GM23338 (cell line): ENCODE results near the gene GAS1. TPM values are rescaled to one million over a fixed set of nuclear protein-coding genes. Genes with fewer than 3 reads are reported as not detected.

Experiments used
- ATAC-seq: fragments of 200-7000 bp; cut with Tn5 transposase; 3 replicates; pipeline ENCODE4 v1.9.1; 2020
- DNase-seq: peaks from one replicate; pipeline ENCODE4 v3.0.0-alpha.2; 2015; ENCODE audit warnings: low spot score
- H2AFZ ChIP-seq: fragments of 200-600 bp; sonication (generic); 2 replicates; pipeline ENCODE4 v1.8.0; 2016; ENCODE audit warnings: antibody characterized with exemption, mild to moderate bottlenecking, moderate library complexity
- H3F3A ChIP-seq: fragments of 200-600 bp; sonication (generic); replicated peaks from 2 replicates; pipeline ENCODE4 v1.8.0; 2017; ENCODE audit warnings: antibody characterized with exemption, mixed run types, low read depth
- H3K27ac ChIP-seq: fragments of 200-600 bp; sonication (generic); 2 replicates; pipeline ENCODE4 v1.6.1; 2016; ENCODE audit warnings: low read depth
- H3K27me3 ChIP-seq: fragments of 200-600 bp; sonication (generic); 2 replicates; pipeline ENCODE4 v1.8.0; 2016; ENCODE audit warnings: mild to moderate bottlenecking, mixed run types, moderate library complexity; ENCODE audit not compliant: insufficient read depth
- H3K36me3 ChIP-seq: fragments of 200-600 bp; sonication (generic); 2 replicates; pipeline ENCODE4 v1.8.0; 2016; ENCODE audit warnings: mild to moderate bottlenecking; ENCODE audit not compliant: insufficient read depth
- H3K4me1 ChIP-seq: fragments of 200-600 bp; sonication (generic); 2 replicates; pipeline ENCODE4 v1.8.0; 2016; ENCODE audit warnings: mild to moderate bottlenecking, moderate library complexity; ENCODE audit not compliant: insufficient read depth
- H3K4me2 ChIP-seq: fragments of 200-600 bp; sonication (generic); 2 replicates; pipeline ENCODE4 v1.7.1; 2017; ENCODE audit warnings: mixed run types
- H3K4me3 ChIP-seq: fragments of 200-600 bp; sonication (generic); 2 replicates; pipeline ENCODE4 v1.6.1; 2016; ENCODE audit warnings: mixed run types
- H3K79me2 ChIP-seq: fragments of 200-600 bp; sonication (generic); replicated peaks from 2 replicates; pipeline ENCODE4 v1.8.0; 2017; ENCODE audit warnings: mild to moderate bottlenecking; ENCODE audit not compliant: insufficient read depth
- H3K9me2 ChIP-seq: fragments of 200-600 bp; sonication (generic); 2 replicates; pipeline ENCODE4 v1.8.0; 2017; ENCODE audit not compliant: insufficient read depth
- H4K20me1 ChIP-seq: fragments of 200-600 bp; sonication (generic); replicated peaks from 2 replicates; pipeline ENCODE4 v1.8.0; 2017; ENCODE audit warnings: mild to moderate bottlenecking; ENCODE audit not compliant: insufficient read depth
- H3K27ac Mint-ChIP-seq: 2 replicates; pipeline ENCODE4 v1.8.0; 2020; ENCODE audit warnings: inconsistent platforms, mild to moderate bottlenecking, moderate library complexity, mixed read lengths
- H3K27me3 Mint-ChIP-seq: 3 replicates; pipeline ENCODE4 v1.8.0; 2022; ENCODE audit warnings: low read depth, mild to moderate bottlenecking, moderate library complexity, mixed read lengths, inconsistent platforms; ENCODE audit not compliant: insufficient read depth, poor library complexity
- H3K36me3 Mint-ChIP-seq: 3 replicates; pipeline ENCODE4 v1.8.0; 2021; ENCODE audit warnings: low read depth, mild to moderate bottlenecking, inconsistent platforms, moderate library complexity, mixed read lengths
- H3K4me1 Mint-ChIP-seq: 3 replicates; pipeline ENCODE4 v1.8.0; 2020; ENCODE audit warnings: mild to moderate bottlenecking, inconsistent platforms, mixed read lengths
- H3K4me3 Mint-ChIP-seq: 3 replicates; pipeline ENCODE4 v1.8.0; 2021; ENCODE audit warnings: moderate library complexity, mild to moderate bottlenecking, inconsistent platforms, mixed read lengths
- H3K9me3 Mint-ChIP-seq: 3 replicates; pipeline ENCODE4 v1.8.0; 2020; ENCODE audit warnings: moderate library complexity, mild to moderate bottlenecking, inconsistent platforms, mixed read lengths
- CREB1 ChIP-seq: fragments of 250-450 bp; sonication (Bioruptor Pico); IDR thresholded peaks from 2 replicates; pipeline ENCODE4 v1.5.0; 2020; ENCODE audit warnings: low read depth, mild to moderate bottlenecking, moderate library complexity
- EZH2phosphoT487 ChIP-seq: fragments of 200-600 bp; sonication (generic); IDR thresholded peaks from one replicate; pipeline ENCODE4 v1.8.1; 2018; ENCODE audit warnings: antibody characterized with exemption; ENCODE audit not compliant: unreplicated experiment
- JUNB ChIP-seq: IDR thresholded peaks from one replicate; pipeline ENCODE4 v1.6.1; 2016; ENCODE audit warnings: antibody characterized with exemption; ENCODE audit not compliant: unreplicated experiment
- NANOG ChIP-seq: IDR thresholded peaks from 2 replicates; pipeline ENCODE4 v1.6.1; 2016; ENCODE audit warnings: antibody characterized with exemption, borderline replicate concordance
- POLR2AphosphoS5 ChIP-seq: IDR thresholded peaks from 2 replicates; pipeline ENCODE4 v1.6.1; 2016; ENCODE audit warnings: antibody characterized with exemption, low read depth
- ZNF114 ChIP-seq: fragments of 250-450 bp; sonication (Bioruptor Pico); IDR thresholded peaks from 2 replicates; pipeline ENCODE4 v1.5.0; 2020; ENCODE audit warnings: mild to moderate bottlenecking, moderate library complexity
- ZNF331 ChIP-seq: fragments of 250-450 bp; sonication (Bioruptor Pico); IDR thresholded peaks from 2 replicates; pipeline ENCODE4 v1.5.0; 2020; ENCODE audit warnings: low read depth, mild to moderate bottlenecking, moderate library complexity
- polyA plus RNA-seq: library from polyadenylated mRNA; unstranded; fragments of >200 nt; fragmentation: Nextera tagmentation; extraction: Ambion mirVana; gene quantifications from 2 replicates; pipeline ENCODE4 v1.2.1, GENCODE V29; 2016
- total RNA-seq: library from RNA; depleted of rRNA; stranded (reverse); fragments of >200 nt; shearing (Covaris generic); gene quantifications from 2 replicates; pipeline ENCODE4 v1.2.3, GENCODE V29; 2014
- TF ChIP-seq, protein P1 (sequence below), 2 experiments: fragments of 200-600 bp in 1 of 2; sonication (generic) in 1 of 2; conservative IDR thresholded peaks; 2 replicates each; pipeline versions ENCODE4 v1.5.1 to v1.6.1; 2016 to 2017; ENCODE audit warnings: antibody characterized with exemption in 2 of 2, low read depth in 2 of 2, mild to moderate bottlenecking in 2 of 2, moderate library complexity in 1 of 2
- TF ChIP-seq, protein P2 (sequence below): IDR thresholded peaks from one replicate; pipeline ENCODE4 v1.6.1; 2018; ENCODE audit warnings: antibody characterized with exemption; ENCODE audit not compliant: unreplicated experiment
- TF ChIP-seq, protein P3 (sequence below): fragments of 250-450 bp; sonication (Bioruptor Pico); IDR thresholded peaks from 2 replicates; pipeline ENCODE4 v1.5.0; 2020; ENCODE audit warnings: mild to moderate bottlenecking, moderate library complexity

Gene GAS1
- total and polyA plus RNA-seq, 2 experiments from 2014 or later, result 1.4 to 7.7 TPM

DNA sequence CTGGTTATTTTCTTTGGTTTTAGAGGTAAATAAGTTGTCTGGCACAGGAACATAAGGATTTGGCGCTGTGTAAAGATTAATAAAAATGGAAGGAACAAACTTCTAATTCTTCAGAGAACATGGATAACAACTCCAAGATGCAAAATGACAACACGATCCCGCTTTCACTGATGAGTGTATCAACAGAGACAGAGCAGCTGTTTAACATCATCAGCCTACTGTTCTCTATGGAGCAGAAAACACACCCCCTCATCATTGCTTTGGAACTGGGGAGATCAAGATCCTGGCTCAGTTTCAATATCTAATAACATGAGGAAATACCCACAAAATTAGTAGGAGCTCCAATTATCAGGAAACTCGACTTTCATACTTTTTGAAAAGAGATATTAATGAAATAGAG is 8.3 kb upstream of the GAS1 start:
- H3K36me3 Mint-ChIP-seq, result peaks cover 9% of the 10 kb centered on the region; the same call in 2 of the 3 replicates
- no peaks in the 10 kb centered on the region for H3K4me1 Mint-ChIP-seq
- H3K27ac ChIP-seq, result no peak overlapping the region
- no peaks in the 10 kb centered on the region for H3F3A ChIP-seq
- no peaks in the 10 kb centered on the region for H3K79me2 ChIP-seq
- no peak overlapping the region for H3K27ac Mint-ChIP-seq
- peaks cover 13% of the 10 kb centered on the region for H3K9me3 Mint-ChIP-seq
- peaks cover 6% of the 10 kb centered on the region; the same call in 1 of the 2 replicates for H3K9me2 ChIP-seq
- ATAC-seq (no peak), DNase-seq (no peak)
- no peaks in the 10 kb centered on the region for H3K36me3 ChIP-seq
- TF ChIP-seq ZNF114 (CRISPR knock-in tag), result no peak
- no peaks in the 10 kb centered on the region for H4K20me1 ChIP-seq
- H3K27me3 ChIP-seq, result peaks cover 3% of the 10 kb centered on the region
- no peaks in the 10 kb centered on the region for H3K27me3 Mint-ChIP-seq
- H3K4me2 ChIP-seq, result no peak overlapping the region
- H2AFZ ChIP-seq, result no peak overlapping the region
- H3K4me3 Mint-ChIP-seq, result no peak overlapping the region
- no peaks in the 10 kb centered on the region for H3K4me1 ChIP-seq
- H3K4me3 ChIP-seq, result no peak overlapping the region

DNA sequence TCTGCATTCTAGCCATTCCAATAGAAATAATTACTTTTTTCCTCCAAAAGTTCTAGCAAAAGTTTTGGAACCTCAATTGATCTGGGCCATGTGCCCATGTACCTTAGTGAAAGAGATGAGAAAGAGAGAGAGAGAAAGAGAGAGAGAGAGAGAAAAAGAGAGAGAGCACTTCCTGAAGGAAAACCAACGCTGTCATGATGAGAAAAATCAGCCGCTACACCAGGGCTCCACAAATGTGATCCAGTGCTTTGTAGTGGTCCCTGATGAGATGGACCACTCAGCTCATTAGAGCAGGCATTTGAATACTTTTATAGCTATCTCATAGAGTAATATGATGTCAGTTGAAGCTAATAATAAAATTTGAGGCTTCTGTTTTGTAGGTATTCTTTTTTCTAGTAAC is 7.7 kb upstream of the GAS1 start:
- no peaks in the 10 kb centered on the region for H3K79me2 ChIP-seq
- H4K20me1 ChIP-seq, result no peaks in the 10 kb centered on the region
- no peak overlapping the region for H3K4me3 ChIP-seq
- H3K27ac Mint-ChIP-seq, result no peak overlapping the region
- peaks cover 8% of the 10 kb centered on the region for H3K27me3 ChIP-seq
- peaks cover under 1% of the 10 kb centered on the region; the same call in 1 of the 3 replicates for H3K4me1 Mint-ChIP-seq
- H3K36me3 Mint-ChIP-seq, result peaks cover 12% of the 10 kb centered on the region; the same call in 2 of the 3 replicates
- H3K27ac ChIP-seq, result no peak overlapping the region
- H3K27me3 Mint-ChIP-seq, result peaks cover 4% of the 10 kb centered on the region
- peaks cover 6% of the 10 kb centered on the region; the same call in 1 of the 2 replicates for H3K9me2 ChIP-seq
- peaks cover 13% of the 10 kb centered on the region for H3K9me3 Mint-ChIP-seq
- no peaks in the 10 kb centered on the region for H3K36me3 ChIP-seq
- H2AFZ ChIP-seq, result no peak overlapping the region
- H3K4me3 Mint-ChIP-seq, result no peak overlapping the region
- ATAC-seq (no peak), DNase-seq (no peak)
- H3K4me2 ChIP-seq, result no peak overlapping the region
- no peaks in the 10 kb centered on the region for H3F3A ChIP-seq
- no peaks in the 10 kb centered on the region; the same call in 1 of the 2 replicates for H3K4me1 ChIP-seq
- TF ChIP-seq, protein P1, sequence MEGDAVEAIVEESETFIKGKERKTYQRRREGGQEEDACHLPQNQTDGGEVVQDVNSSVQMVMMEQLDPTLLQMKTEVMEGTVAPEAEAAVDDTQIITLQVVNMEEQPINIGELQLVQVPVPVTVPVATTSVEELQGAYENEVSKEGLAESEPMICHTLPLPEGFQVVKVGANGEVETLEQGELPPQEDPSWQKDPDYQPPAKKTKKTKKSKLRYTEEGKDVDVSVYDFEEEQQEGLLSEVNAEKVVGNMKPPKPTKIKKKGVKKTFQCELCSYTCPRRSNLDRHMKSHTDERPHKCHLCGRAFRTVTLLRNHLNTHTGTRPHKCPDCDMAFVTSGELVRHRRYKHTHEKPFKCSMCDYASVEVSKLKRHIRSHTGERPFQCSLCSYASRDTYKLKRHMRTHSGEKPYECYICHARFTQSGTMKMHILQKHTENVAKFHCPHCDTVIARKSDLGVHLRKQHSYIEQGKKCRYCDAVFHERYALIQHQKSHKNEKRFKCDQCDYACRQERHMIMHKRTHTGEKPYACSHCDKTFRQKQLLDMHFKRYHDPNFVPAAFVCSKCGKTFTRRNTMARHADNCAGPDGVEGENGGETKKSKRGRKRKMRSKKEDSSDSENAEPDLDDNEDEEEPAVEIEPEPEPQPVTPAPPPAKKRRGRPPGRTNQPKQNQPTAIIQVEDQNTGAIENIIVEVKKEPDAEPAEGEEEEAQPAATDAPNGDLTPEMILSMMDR (conservative IDR thresholded peaks at IDR 0.05; ENCODE audit: low read depth in 2 of 2), result no peak
- TF ChIP-seq, protein P2, sequence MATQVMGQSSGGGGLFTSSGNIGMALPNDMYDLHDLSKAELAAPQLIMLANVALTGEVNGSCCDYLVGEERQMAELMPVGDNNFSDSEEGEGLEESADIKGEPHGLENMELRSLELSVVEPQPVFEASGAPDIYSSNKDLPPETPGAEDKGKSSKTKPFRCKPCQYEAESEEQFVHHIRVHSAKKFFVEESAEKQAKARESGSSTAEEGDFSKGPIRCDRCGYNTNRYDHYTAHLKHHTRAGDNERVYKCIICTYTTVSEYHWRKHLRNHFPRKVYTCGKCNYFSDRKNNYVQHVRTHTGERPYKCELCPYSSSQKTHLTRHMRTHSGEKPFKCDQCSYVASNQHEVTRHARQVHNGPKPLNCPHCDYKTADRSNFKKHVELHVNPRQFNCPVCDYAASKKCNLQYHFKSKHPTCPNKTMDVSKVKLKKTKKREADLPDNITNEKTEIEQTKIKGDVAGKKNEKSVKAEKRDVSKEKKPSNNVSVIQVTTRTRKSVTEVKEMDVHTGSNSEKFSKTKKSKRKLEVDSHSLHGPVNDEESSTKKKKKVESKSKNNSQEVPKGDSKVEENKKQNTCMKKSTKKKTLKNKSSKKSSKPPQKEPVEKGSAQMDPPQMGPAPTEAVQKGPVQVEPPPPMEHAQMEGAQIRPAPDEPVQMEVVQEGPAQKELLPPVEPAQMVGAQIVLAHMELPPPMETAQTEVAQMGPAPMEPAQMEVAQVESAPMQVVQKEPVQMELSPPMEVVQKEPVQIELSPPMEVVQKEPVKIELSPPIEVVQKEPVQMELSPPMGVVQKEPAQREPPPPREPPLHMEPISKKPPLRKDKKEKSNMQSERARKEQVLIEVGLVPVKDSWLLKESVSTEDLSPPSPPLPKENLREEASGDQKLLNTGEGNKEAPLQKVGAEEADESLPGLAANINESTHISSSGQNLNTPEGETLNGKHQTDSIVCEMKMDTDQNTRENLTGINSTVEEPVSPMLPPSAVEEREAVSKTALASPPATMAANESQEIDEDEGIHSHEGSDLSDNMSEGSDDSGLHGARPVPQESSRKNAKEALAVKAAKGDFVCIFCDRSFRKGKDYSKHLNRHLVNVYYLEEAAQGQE, result no peak
- TF ChIP-seq, protein P3, sequence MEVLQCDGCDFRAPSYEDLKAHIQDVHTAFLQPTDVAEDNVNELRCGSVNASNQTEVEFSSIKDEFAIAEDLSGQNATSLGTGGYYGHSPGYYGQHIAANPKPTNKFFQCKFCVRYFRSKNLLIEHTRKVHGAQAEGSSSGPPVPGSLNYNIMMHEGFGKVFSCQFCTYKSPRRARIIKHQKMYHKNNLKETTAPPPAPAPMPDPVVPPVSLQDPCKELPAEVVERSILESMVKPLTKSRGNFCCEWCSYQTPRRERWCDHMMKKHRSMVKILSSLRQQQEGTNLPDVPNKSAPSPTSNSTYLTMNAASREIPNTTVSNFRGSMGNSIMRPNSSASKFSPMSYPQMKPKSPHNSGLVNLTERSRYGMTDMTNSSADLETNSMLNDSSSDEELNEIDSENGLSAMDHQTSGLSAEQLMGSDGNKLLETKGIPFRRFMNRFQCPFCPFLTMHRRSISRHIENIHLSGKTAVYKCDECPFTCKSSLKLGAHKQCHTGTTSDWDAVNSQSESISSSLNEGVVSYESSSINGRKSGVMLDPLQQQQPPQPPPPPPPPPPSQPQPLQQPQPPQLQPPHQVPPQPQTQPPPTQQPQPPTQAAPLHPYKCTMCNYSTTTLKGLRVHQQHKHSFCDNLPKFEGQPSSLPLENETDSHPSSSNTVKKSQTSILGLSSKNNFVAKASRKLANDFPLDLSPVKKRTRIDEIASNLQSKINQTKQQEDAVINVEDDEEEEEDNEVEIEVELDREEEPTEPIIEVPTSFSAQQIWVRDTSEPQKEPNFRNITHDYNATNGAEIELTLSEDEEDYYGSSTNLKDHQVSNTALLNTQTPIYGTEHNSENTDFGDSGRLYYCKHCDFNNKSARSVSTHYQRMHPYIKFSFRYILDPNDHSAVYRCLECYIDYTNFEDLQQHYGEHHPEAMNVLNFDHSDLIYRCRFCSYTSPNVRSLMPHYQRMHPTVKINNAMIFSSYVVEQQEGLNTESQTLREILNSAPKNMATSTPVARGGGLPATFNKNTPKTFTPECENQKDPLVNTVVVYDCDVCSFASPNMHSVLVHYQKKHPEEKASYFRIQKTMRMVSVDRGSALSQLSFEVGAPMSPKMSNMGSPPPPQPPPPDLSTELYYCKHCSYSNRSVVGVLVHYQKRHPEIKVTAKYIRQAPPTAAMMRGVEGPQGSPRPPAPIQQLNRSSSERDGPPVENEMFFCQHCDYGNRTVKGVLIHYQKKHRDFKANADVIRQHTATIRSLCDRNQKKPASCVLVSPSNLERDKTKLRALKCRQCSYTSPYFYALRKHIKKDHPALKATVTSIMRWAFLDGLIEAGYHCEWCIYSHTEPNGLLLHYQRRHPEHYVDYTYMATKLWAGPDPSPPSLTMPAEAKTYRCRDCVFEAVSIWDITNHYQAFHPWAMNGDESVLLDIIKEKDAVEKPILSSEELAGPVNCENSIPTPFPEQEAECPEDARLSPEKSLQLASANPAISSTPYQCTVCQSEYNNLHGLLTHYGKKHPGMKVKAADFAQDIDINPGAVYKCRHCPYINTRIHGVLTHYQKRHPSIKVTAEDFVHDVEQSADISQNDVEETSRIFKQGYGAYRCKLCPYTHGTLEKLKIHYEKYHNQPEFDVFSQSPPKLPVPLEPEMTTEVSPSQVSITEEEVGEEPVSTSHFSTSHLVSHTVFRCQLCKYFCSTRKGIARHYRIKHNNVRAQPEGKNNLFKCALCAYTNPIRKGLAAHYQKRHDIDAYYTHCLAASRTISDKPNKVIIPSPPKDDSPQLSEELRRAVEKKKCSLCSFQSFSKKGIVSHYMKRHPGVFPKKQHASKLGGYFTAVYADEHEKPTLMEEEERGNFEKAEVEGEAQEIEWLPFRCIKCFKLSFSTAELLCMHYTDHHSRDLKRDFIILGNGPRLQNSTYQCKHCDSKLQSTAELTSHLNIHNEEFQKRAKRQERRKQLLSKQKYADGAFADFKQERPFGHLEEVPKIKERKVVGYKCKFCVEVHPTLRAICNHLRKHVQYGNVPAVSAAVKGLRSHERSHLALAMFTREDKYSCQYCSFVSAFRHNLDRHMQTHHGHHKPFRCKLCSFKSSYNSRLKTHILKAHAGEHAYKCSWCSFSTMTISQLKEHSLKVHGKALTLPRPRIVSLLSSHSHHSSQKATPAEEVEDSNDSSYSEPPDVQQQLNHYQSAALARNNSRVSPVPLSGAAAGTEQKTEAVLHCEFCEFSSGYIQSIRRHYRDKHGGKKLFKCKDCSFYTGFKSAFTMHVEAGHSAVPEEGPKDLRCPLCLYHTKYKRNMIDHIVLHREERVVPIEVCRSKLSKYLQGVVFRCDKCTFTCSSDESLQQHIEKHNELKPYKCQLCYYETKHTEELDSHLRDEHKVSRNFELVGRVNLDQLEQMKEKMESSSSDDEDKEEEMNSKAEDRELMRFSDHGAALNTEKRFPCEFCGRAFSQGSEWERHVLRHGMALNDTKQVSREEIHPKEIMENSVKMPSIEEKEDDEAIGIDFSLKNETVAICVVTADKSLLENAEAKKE (CRISPR knock-in tag), result no peak
- TF ChIP-seq JUNB, result no peak
- TF ChIP-seq ZNF331 (CRISPR knock-in tag), result no peak
- no peak for TF ChIP-seq EZH2phosphoT487
- TF ChIP-seq NANOG, result no peak
- no peak for TF ChIP-seq CREB1 (CRISPR knock-in tag)
- no peak for TF ChIP-seq POLR2AphosphoS5
